Frontal cortex (tissue), 4 donors: ENCODE results near the gene GSTM3. TPM values are rescaled to one million over a fixed set of nuclear protein-coding genes. Genes with fewer than 3 reads are reported as not detected.
A peak's percentile ranks its signal among the peaks of the same experiment; 100 is the strongest.

Experiments used
- DNase-seq, 2 donors: peaks; one replicate each; pipeline ENCODE4 v3.0.0; 2012; ENCODE audit warnings: low spot score in 2 of 2
- FAIRE-seq: peaks from 2 replicates; lab custom pipeline; 2012; peaks lifted over from hg19 to GRCh38; lab: Jason Lieb, UNC
- total RNA-seq: library from RNA; depleted of rRNA; stranded (reverse); fragments of >200 nt; gene quantifications from one replicate; pipeline ENCODE4 v1.2.3, GENCODE V29; 2014
- donor health status: control.
- donor health status: control.
- donor health status: control.

GSTM3 gene
- total RNA-seq, 1 donor from 2014 or later: 80.3 TPM

- FAIRE-seq (no peak), DNase-seq (peak; percentile 73 to 93)
Measured at GRCh38 chr1:109739738-109740614, 862 bp downstream of the GSTM3 start.

- DNase-seq (no peak), FAIRE-seq (no peak)
Measured at GRCh38 chr1:109733236-109733870, 7.5 kb downstream of the GSTM3 start.

GRCh38 chr1:109732390-109732881 lies 8.4 kb downstream of the GSTM3 start:
- no peak for DNase-seq
- no peak for FAIRE-seq

- no peak for FAIRE-seq
- no peak for DNase-seq
Measured at GRCh38 chr1:109730666-109731065, 10.2 kb downstream of the GSTM3 start.

- no peak for DNase-seq
- FAIRE-seq: no peak
Measured at GRCh38 chr1:109728870-109729269, 12.0 kb downstream of the GSTM3 start.

GRCh38 chr1:109726728-109727373 lies 14.0 kb downstream of the GSTM3 start:
- no peak for FAIRE-seq
- no peak for DNase-seq

- DNase-seq (no peak), FAIRE-seq (no peak)
Measured at GRCh38 chr1:109726007-109726406, 14.8 kb downstream of the GSTM3 start.

GRCh38 chr1:109725510-109725909 lies 15.3 kb downstream of the GSTM3 start:
- DNase-seq: no peak
- no peak for FAIRE-seq

GRCh38 chr1:109724933-109725332 lies 15.9 kb downstream of the GSTM3 start:
- no peak for DNase-seq
- no peak for FAIRE-seq

- FAIRE-seq: no peak
- no peak for DNase-seq
Measured at GRCh38 chr1:109722908-109723691, 17.7 kb downstream of the GSTM3 start.

- DNase-seq (no peak), FAIRE-seq (no peak)
Measured at GRCh38 chr1:109721971-109722370, 18.9 kb downstream of the GSTM3 start.

- no peak for DNase-seq
- no peak for FAIRE-seq
Measured at GRCh38 chr1:109721042-109721441, 19.8 kb downstream of the GSTM3 start.

GRCh38 chr1:109719337-109719837 lies 21.5 kb downstream of the GSTM3 start:
- no peak for FAIRE-seq
- no peak for DNase-seq

GRCh38 chr1:109718495-109718894 lies 22.3 kb downstream of the GSTM3 start:
- FAIRE-seq: no peak
- DNase-seq: no peak

GRCh38 chr1:109717729-109718128 lies 23.1 kb downstream of the GSTM3 start:
- no peak for FAIRE-seq
- DNase-seq: no peak

GRCh38 chr1:109716570-109717090 lies 24.2 kb downstream of the GSTM3 start:
- DNase-seq (no peak), FAIRE-seq (no peak)

- DNase-seq (no peak), FAIRE-seq (no peak)
Measured at GRCh38 chr1:109716121-109716520, 24.7 kb downstream of the GSTM3 start.

GRCh38 chr1:109714661-109715372 lies 26.0 kb downstream of the GSTM3 start:
- no peak for DNase-seq
- FAIRE-seq: no peak

- FAIRE-seq (no peak), DNase-seq (no peak)
Measured at GRCh38 chr1:109713636-109714035, 27.2 kb downstream of the GSTM3 start.
